ENCODE results near the gene ATXN7L2.
"Not testable (repeated sequence)": the region's sequence is repeated elsewhere in the genome, so short reads cannot be mapped to it uniquely, and the experiment has no call there.

GRCh38 chr1:109445949-109446695, 37.6 kb upstream of the ATXN7L2 start:
- TF ChIP-seq CTCF (IDR thresholded peaks at IDR 0.05; ENCODE audit: low read depth, low read length, poor library complexity, severe bottlenecking); EZH2phosphoT487 (IDR thresholded peaks at IDR 0.05; ENCODE audit: borderline replicate concordance, low read length): not testable (repeated sequence)

All from DOHH2 (cell line).